Thyroid gland (tissue), 4 donors: Measurements from ENCODE around the gene CFL1. TPM values are rescaled to one million over a fixed set of nuclear protein-coding genes. Genes with fewer than 3 reads are reported as not detected.

Experiments
- DNase-seq, 2 donors: peaks; one replicate each; pipeline ENCODE4 v3.0.0-alpha.2; 2019
- H3K27ac ChIP-seq, 3 donors: fragments of 200-600 bp; sonication (generic); 1 replicate in 2 of 3; 2 replicates in 1 of 3; pipeline ENCODE4 v1.5.1; 2016 to 2019; ENCODE audit warnings: mild to moderate bottlenecking in 1 of 3, moderate library complexity in 1 of 3
- H3K27me3 ChIP-seq: fragments of 200-600 bp; sonication (generic); one replicate; pipeline ENCODE4 v1.5.1; 2019
- H3K36me3 ChIP-seq, 2 donors: fragments of 200-600 bp; sonication (generic); one replicate each; pipeline ENCODE4 v1.5.1; 2016 to 2019
- H3K4me1 ChIP-seq, 2 donors: fragments of 200-600 bp; sonication (generic); one replicate each; pipeline ENCODE4 v1.5.1; 2017 to 2019
- H3K4me3 ChIP-seq, 3 donors: fragments of 200-600 bp; sonication (generic); replicated peaks in 1 of 3; 1 replicate in 2 of 3; 2 replicates in 1 of 3; pipeline ENCODE4 v1.5.1; 2016; ENCODE audit warnings: mild to moderate bottlenecking in 1 of 3
- H3K9me3 ChIP-seq: fragments of 200-600 bp; sonication (generic); one replicate; pipeline ENCODE4 v1.5.1; 2017
- CTCF ChIP-seq, 6 experiments: fragments of 200-600 bp in 3 of 6; fragments of 450-650 bp in 3 of 6; sonication (generic) in 3 of 6; IDR thresholded peaks; one replicate each; pipeline ENCODE4 v1.5.1; 2016 to 2019; ENCODE audit warnings: antibody characterized with exemption in 6 of 6, mild to moderate bottlenecking in 2 of 6, inconsistent platforms in 1 of 6, moderate library complexity in 1 of 6
- POLR2A ChIP-seq, 2 donors: fragments of 450-650 bp; IDR thresholded peaks; one replicate each; pipeline ENCODE4 v1.6.1; 2017; ENCODE audit warnings: antibody characterized with exemption in 2 of 2, mild to moderate bottlenecking in 2 of 2, moderate library complexity in 1 of 2
- WGBS, 2 donors: methylation state at CpG; one replicate each; pipeline ENCODE4 v1.1.5; 2017; 5-methylcytosine and 5-hydroxymethylcytosine counted together
- intact Hi-C: fragments of 100-400 bp; cut with DNase I; formaldehyde crosslinking; loops from one replicate; pipeline ENCODE4 v1.15.1; 2023
- total RNA-seq, 4 donors: library from RNA; depleted of rRNA; stranded (reverse); fragments of >200 nt; gene quantifications; one replicate each; pipeline ENCODE4 v1.2.3, GENCODE V29; 2016

Gene CFL1
- total RNA-seq, 4 donors from 2014 or later, result 330 to 581 (median 494) TPM

DNA sequence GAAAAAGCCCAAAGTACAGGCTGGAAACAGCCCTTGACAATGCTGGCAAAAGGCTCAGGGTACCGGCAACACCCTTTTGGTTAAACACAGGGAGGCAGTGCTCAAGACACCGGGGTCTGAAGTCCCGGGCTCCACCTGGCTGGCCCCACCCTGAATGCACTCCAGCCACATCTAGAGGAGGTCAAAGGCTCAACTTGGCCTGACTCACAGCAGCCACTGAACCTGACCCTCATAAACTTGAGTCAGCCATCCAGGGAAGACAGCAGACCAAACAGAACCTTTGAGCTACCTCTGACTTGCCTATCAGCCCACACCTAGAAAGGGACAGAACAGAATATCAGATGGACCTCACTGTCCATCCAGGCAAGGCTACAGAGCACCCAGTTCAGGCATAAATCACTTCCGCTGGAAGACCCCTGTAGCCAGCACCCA is 3.8 kb downstream of the CFL1 start:
- Histone ChIP-seq H3K4me1 (peaks cover 4 to 18% of the 10 kb centered on the region in 2 donors), H3K4me3 (no peak overlapping the region), H3K27ac (no peak overlapping the region), H3K27me3 (no peaks in the 10 kb centered on the region), H3K9me3 (no peaks in the 10 kb centered on the region), H3K36me3 (peaks cover 32 to 34% of the 10 kb centered on the region in 2 donors)
- TF ChIP-seq CTCF (IDR thresholded peaks at IDR 0.05) (no peak), POLR2A (IDR thresholded peaks at IDR 0.05) (no peak)
- WGBS, 2 donors, result 86 to 96% methylated on average over 2 to 4 of the region's 4 CpGs
- no peak for DNase-seq
- intact Hi-C loops, result no loop called here

DNA sequence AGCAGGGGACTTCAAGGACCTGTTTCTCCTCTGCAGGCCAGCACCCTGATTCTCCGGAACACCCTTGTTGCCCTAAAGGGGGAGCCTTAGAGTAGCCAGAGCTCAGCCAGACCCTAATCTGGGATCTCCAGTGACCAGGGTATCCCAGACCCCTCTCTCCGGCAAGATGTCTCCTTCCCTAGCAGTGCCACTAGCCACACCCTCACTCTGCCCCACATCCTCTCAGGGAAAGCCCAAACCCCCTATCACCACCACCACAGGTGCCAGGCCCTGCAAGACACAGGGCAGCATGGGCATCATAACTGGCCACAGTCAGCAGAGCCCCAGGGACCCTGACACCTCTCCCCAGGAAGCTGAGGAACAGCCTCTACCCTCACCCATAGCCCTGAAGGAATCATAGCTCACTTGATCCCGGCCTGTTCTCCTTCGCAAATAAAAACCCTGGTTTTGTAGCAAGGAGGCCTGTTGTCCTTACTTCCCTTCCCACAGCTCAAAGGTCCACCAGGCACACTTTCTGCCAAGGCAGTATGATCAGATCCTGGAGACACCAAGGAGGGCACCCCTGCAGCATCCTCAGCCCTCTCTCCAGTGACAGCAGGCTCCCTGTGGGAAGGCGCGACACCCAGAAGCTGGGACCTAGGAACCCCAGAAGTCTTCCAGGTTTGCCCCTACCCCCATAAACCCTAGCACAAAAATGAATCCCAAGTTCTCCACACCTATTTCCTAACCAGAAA is 4.6 kb downstream of the CFL1 start:
- H3K36me3 ChIP-seq, result peaks cover 32 to 34% of the 10 kb centered on the region in 2 donors
- no peak for TF ChIP-seq POLR2A (IDR thresholded peaks at IDR 0.05)
- no peak for TF ChIP-seq CTCF (IDR thresholded peaks at IDR 0.05)
- H3K27ac ChIP-seq, result no peak overlapping the region
- H3K27me3 ChIP-seq, result no peaks in the 10 kb centered on the region
- intact Hi-C loops, result no loop called here
- no peak for DNase-seq
- H3K4me3 ChIP-seq, result no peak overlapping the region
- peaks cover 4 to 15% of the 10 kb centered on the region in 2 donors for H3K4me1 ChIP-seq
- 94 to 100% methylated on average over 6 of the region's 6 CpGs for WGBS, 2 donors
- no peaks in the 10 kb centered on the region for H3K9me3 ChIP-seq

DNA sequence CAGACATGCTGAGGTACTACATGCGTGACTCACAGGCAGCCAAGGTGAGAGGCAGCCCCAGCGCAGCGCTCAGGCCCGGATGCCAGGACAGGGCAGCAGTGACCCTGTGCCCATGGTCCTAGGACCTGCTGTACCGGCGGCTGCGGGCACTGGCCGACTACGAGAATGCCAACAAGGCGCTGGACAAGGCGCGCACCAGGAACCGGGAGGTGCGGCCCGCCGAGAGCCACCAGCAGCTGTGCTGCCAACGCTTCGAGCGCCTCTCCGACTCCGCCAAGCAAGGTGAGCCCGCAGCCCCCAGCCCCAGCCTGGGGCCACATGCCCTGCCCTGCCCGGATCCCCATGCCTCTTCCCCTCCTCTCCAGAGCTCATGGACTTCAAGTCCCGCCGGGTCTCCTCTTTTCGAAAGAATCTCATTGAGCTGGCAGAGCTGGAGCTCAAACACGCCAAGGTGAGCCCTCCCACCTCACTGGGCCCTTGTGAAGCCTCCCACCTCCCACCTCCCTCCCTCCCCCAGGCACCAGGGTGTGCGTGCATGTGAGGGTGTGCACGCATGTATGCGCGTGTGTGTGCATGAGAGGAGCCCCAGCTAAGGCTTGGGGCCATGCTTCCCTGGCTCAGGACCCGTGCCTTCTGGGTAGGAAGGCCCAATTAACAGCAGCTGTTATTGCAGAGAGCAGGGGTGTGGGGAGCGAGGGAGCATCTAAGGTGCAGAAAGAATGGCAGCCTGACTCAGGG is 5.3 kb downstream of the CFL1 start:
- TF ChIP-seq CTCF (IDR thresholded peaks at IDR 0.05) (no peak), POLR2A (IDR thresholded peaks at IDR 0.05) (no peak)
- Histone ChIP-seq H3K27ac (no peak overlapping the region), H3K27me3 (no peaks in the 10 kb centered on the region), H3K4me1 (peaks cover 4 to 15% of the 10 kb centered on the region in 2 donors), H3K36me3 (peaks cover 32 to 34% of the 10 kb centered on the region in 2 donors), H3K9me3 (no peaks in the 10 kb centered on the region), H3K4me3 (no peak overlapping the region)
- WGBS, 2 donors, result 94 to 95% methylated on average over 23 to 25 of the region's 33 CpGs
- DNase-seq, result no peak
- intact Hi-C loops, result no loop called here

DNA sequence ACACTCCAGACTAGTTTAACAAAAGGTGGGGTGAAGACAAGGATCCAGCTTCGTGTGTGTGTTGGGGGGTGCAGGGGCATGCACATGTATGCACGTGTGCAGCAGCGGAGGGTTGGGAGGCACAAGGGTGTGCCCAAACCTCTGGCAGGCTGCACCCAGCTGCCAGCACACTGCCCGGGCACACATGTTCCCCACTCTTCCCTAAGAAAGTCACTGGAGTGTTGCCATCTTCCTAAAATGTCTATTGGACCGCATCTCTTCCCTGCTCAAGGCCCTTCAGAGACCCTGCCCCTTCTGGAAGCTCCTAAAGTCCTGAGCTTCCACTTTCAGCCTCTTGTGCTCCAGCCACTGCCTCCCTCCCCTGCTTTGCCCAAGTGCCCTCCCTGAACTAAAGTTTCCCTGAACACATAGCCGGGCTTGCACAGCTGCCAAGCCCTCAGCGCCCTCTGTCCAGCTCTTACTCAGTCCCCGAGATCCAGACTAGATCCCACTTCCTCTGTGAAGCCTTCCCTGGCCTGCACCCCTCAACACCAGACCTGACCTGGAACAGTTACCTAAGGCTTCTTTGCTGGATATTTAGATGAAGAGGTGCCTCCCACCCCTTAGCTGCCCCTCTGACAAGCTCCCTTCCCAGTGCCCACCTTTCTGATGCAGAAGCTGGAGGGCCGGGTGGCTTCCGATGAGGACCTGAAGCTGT is 6.0 kb downstream of the CFL1 start:
- TF ChIP-seq POLR2A (IDR thresholded peaks at IDR 0.05) (no peak), CTCF (IDR thresholded peaks at IDR 0.05) (no peak)
- Histone ChIP-seq H3K9me3 (no peaks in the 10 kb centered on the region), H3K36me3 (peaks cover 32 to 34% of the 10 kb centered on the region in 2 donors), H3K4me3 (no peak overlapping the region), H3K4me1 (peaks cover 4 to 15% of the 10 kb centered on the region in 2 donors), H3K27me3 (no peaks in the 10 kb centered on the region), H3K27ac (no peak overlapping the region)
- intact Hi-C loops, result no loop called here
- DNase-seq, result no peak
- WGBS, 2 donors, result 89 to 92% methylated on average over 10 of the region's 10 CpGs
